Measurements from ENCODE around the gene HAND1.

- TF ChIP-seq CTCF (conservative IDR thresholded peaks at IDR 0.05; ENCODE audit: low read depth in 2 of 2) (no peak), EZH2phosphoT487 (IDR thresholded peaks at IDR 0.05; ENCODE audit: unreplicated experiment) (no peak), NANOG (IDR thresholded peaks at IDR 0.05; ENCODE audit: borderline replicate concordance) (no peak), ZNF462 (CRISPR knock-in tag; IDR thresholded peaks at IDR 0.05) (no peak)
These were observed 28.2 kb upstream of the HAND1 start for GRCh38 chr5:154506049-154506715.
